Testis (tissue), 2 donors: Measurements from ENCODE around the gene CD28.

Source experiments
- CTCF ChIP-seq, 3 experiments: fragments of 450-650 bp in 2 of 3; fragments of 200-600 bp in 1 of 3; sonication (generic) in 1 of 3; IDR thresholded peaks; one replicate each; pipeline ENCODE4 v1.5.1; 2016 to 2019; ENCODE audit warnings: antibody characterized with exemption in 3 of 3, mild to moderate bottlenecking in 2 of 3, moderate library complexity in 1 of 3
- POLR2A ChIP-seq: fragments of 450-650 bp; IDR thresholded peaks from one replicate; pipeline ENCODE4 v1.6.1; 2017; ENCODE audit warnings: antibody characterized with exemption, mild to moderate bottlenecking, moderate library complexity

- TF ChIP-seq CTCF (IDR thresholded peaks at IDR 0.05): no peak
- no peak for TF ChIP-seq POLR2A
Observed at GRCh38 chr2:203671876-203672275, 34.6 kb upstream of the CD28 start.
